IMR-90 (cell line): ENCODE data around the gene LGALS3. TPM values are rescaled to one million over a fixed set of nuclear protein-coding genes. Genes with fewer than 3 reads are reported as not detected.

ENCODE experiments used
- ATAC-seq: fragments of 200-7000 bp; cut with Tn5 transposase; 2 replicates; pipeline ENCODE4 v1.9.1; 2020; ENCODE audit warnings: low read depth, mild to moderate bottlenecking, moderate library complexity
- BruUV-seq: library from RNA; stranded (reverse); fragments of 400-500 nt; replicated peaks from 2 replicates; lab custom pipeline; 2021; lab: Mats Ljungman, UMichigan
- CTCF ChIA-PET: fragments of 300-600 bp; formaldehyde crosslinking; extraction: SDS; loops from one replicate; lab custom pipeline; 2021; ENCODE audit warnings: antibody characterized with exemption; lab: Yijun Ruan, JAX
- POLR2A ChIA-PET: fragments of 300-600 bp; sonication (Branson Sonifier 250); formaldehyde crosslinking; loops from one replicate; lab custom pipeline; 2022; ENCODE audit warnings: antibody characterized with exemption; ENCODE audit not compliant: unreplicated experiment; lab: Charles Lee
- DNase-seq: peaks from one replicate; pipeline ENCODE4 v3.0.0; 2013
- H2AFZ ChIP-seq: replicated peaks from 2 replicates; pipeline ENCODE3; 2013; ENCODE audit warnings: low read length, mild to moderate bottlenecking; ENCODE audit not compliant: poor library complexity
- H2AK5ac ChIP-seq: 2 replicates; pipeline ENCODE4 v1.6.1; 2013; ENCODE audit warnings: low read depth, low read length, inconsistent platforms
- H2AK9ac ChIP-seq: replicated peaks from 2 replicates; pipeline ENCODE3; 2013; ENCODE audit warnings: mild to moderate bottlenecking, low read depth, low read length, moderate library complexity; ENCODE audit not compliant: poor library complexity
- H2BK120ac ChIP-seq: 2 replicates; pipeline ENCODE4 v1.6.1; 2013; ENCODE audit warnings: low read depth, low read length, inconsistent platforms
- H2BK15ac ChIP-seq: 3 replicates; pipeline ENCODE4 v1.6.1; 2013; ENCODE audit warnings: low read depth, low read length, inconsistent platforms
- H2BK20ac ChIP-seq: 2 replicates; pipeline ENCODE4 v1.6.1; 2013; ENCODE audit warnings: low read depth, mild to moderate bottlenecking, inconsistent platforms, low read length, moderate library complexity
- H2BK5ac ChIP-seq: 2 replicates; pipeline ENCODE4 v1.6.1; 2013; ENCODE audit warnings: mild to moderate bottlenecking, low read depth, low read length, inconsistent platforms; ENCODE audit not compliant: poor library complexity, severe bottlenecking
- H3K14ac ChIP-seq: replicated peaks from 2 replicates; pipeline ENCODE4 v1.6.1; 2013; ENCODE audit warnings: low read depth, low read length, inconsistent platforms
- H3K18ac ChIP-seq: 2 replicates; pipeline ENCODE4 v1.6.1; 2013; ENCODE audit warnings: low read depth, low read length, control low read depth
- H3K23ac ChIP-seq: 2 replicates; pipeline ENCODE4 v1.6.1; 2013; ENCODE audit warnings: low read depth, low read length, inconsistent platforms
- H3K27ac ChIP-seq: 2 replicates; pipeline ENCODE4 v1.5.1; 2013; ENCODE audit warnings: mild to moderate bottlenecking, control low read depth, low read length; ENCODE audit not compliant: insufficient read depth
- H3K27me3 ChIP-seq: 2 replicates; pipeline ENCODE4 v1.6.1; 2013; ENCODE audit warnings: low read length; ENCODE audit not compliant: control insufficient read depth, insufficient read depth
- H3K36me3 ChIP-seq: 2 replicates; pipeline ENCODE4 v1.6.1; 2013; ENCODE audit warnings: low read length, mixed read lengths; ENCODE audit not compliant: control insufficient read depth, insufficient read depth
- H3K4ac ChIP-seq: 2 replicates; pipeline ENCODE4 v1.6.1; 2013; ENCODE audit warnings: low read depth, low read length, inconsistent platforms
- H3K4me1 ChIP-seq: 2 replicates; pipeline ENCODE4 v1.6.1; 2013; ENCODE audit warnings: low read length, mixed read lengths; ENCODE audit not compliant: control insufficient read depth, insufficient read depth
- H3K4me2 ChIP-seq: 2 replicates; pipeline ENCODE4 v1.6.1; 2013; ENCODE audit warnings: low read depth, mild to moderate bottlenecking, control low read depth, low read length, moderate library complexity
- H3K4me3 ChIP-seq: 2 replicates; pipeline ENCODE4 v1.5.1; 2013; ENCODE audit warnings: low read depth, mild to moderate bottlenecking, control low read depth, low read length, moderate library complexity; ENCODE audit not compliant: insufficient read depth
- H3K56ac ChIP-seq: 2 replicates; pipeline ENCODE4 v1.6.1; 2013; ENCODE audit warnings: low read length, inconsistent platforms; ENCODE audit not compliant: insufficient read depth; ENCODE audit errors: extremely low read depth
- H3K79me1 ChIP-seq, 2 experiments: 2 replicates each; pipeline ENCODE4 v1.6.1; 2013; ENCODE audit warnings: low read length in 2 of 2, inconsistent platforms in 1 of 2, low read depth in 1 of 2
- H3K9ac ChIP-seq: 2 replicates; pipeline ENCODE4 v1.6.1; 2013; ENCODE audit warnings: low read depth, low read length, control low read depth
- H3K9me1 ChIP-seq: 2 replicates; pipeline ENCODE4 v1.6.1; 2013; ENCODE audit warnings: low read length, inconsistent platforms; ENCODE audit not compliant: insufficient read depth
- H3K9me3 ChIP-seq: 2 replicates; pipeline ENCODE4 v1.6.1; 2013; ENCODE audit warnings: low read length; ENCODE audit not compliant: control insufficient read depth, insufficient read depth
- H4K20me1 ChIP-seq: 2 replicates; pipeline ENCODE4 v1.6.1; 2013; ENCODE audit warnings: low read length, inconsistent platforms; ENCODE audit not compliant: insufficient read depth
- H4K5ac ChIP-seq: 2 replicates; pipeline ENCODE4 v1.6.1; 2013; ENCODE audit warnings: mild to moderate bottlenecking, low read depth, low read length, control low read depth
- H4K8ac ChIP-seq, 2 experiments: 2 replicates each; pipeline ENCODE4 v1.6.1; 2013; ENCODE audit warnings: low read depth in 2 of 2, low read length in 2 of 2, control low read depth in 1 of 2, inconsistent platforms in 1 of 2
- H4K91ac ChIP-seq: 2 replicates; pipeline ENCODE4 v1.6.1; 2013; ENCODE audit warnings: low read depth, low read length, inconsistent platforms; ENCODE audit not compliant: insufficient read depth
- BHLHE40 ChIP-seq: fragments of 150-350 bp; IDR thresholded peaks from 2 replicates; pipeline ENCODE4 v1.6.1; 2016; ENCODE audit warnings: mild to moderate bottlenecking, low read depth, low read length
- CHD1 ChIP-seq: IDR thresholded peaks from 2 replicates; pipeline ENCODE4 v1.6.1; 2012; ENCODE audit warnings: low read depth, low read length, improper control_type of control experiment
- FOS ChIP-seq: fragments of 150-350 bp; IDR thresholded peaks from 2 replicates; pipeline ENCODE4 v1.6.1; 2016; ENCODE audit warnings: low read depth, low read length
- MAFK ChIP-seq: IDR thresholded peaks from 2 replicates; pipeline ENCODE4 v1.6.1; 2012; ENCODE audit warnings: low read depth, low read length, improper control_type of control experiment
- MXI1 ChIP-seq: IDR thresholded peaks from 2 replicates; pipeline ENCODE4 v1.6.1; 2012; ENCODE audit warnings: low read depth, mild to moderate bottlenecking, low read length, moderate library complexity, borderline replicate concordance
- NFE2L2 ChIP-seq: fragments of 150-350 bp; IDR thresholded peaks from 2 replicates; pipeline ENCODE4 v1.6.1; 2016; ENCODE audit warnings: low read depth, mild to moderate bottlenecking, low read length
- RAD21 ChIP-seq: IDR thresholded peaks from 2 replicates; pipeline ENCODE4 v1.6.1; 2012; ENCODE audit warnings: low read length, improper control_type of control experiment
- RCOR1 ChIP-seq: IDR thresholded peaks from 2 replicates; pipeline ENCODE4 v1.6.1; 2012; ENCODE audit warnings: mild to moderate bottlenecking, low read length, improper control_type of control experiment; ENCODE audit not compliant: insufficient replicate concordance
- RFX5 ChIP-seq: IDR thresholded peaks from 2 replicates; pipeline ENCODE4 v1.8.0; 2012; ENCODE audit warnings: low read depth, mild to moderate bottlenecking, low read length, moderate library complexity
- SMC3 ChIP-seq: fragments of 150-350 bp; IDR thresholded peaks from 2 replicates; pipeline ENCODE4 v1.6.1; 2016; ENCODE audit warnings: low read depth, mild to moderate bottlenecking, antibody characterized with exemption, low read length, moderate library complexity
- USF2 ChIP-seq: fragments of 150-350 bp; IDR thresholded peaks from 2 replicates; pipeline ENCODE4 v1.6.1; 2017; ENCODE audit warnings: mild to moderate bottlenecking, antibody characterized with exemption, low read length, low read depth
- WGBS, 2 experiments: methylation state at CpG; one replicate each; pipeline versions ENCODE4 v1.1.5 to v1.1.7; 2013; ENCODE audit warnings: missing lambda C conversion rate in 2 of 2; ENCODE audit not compliant: insufficient read length in 1 of 2; ENCODE audit errors: extremely low coverage in 2 of 2; 5-methylcytosine and 5-hydroxymethylcytosine counted together
- dilution Hi-C: fragments of 300-500 bp; cut with HindIII; formaldehyde crosslinking; loops from one replicate; pipeline ENCODE4 v1.14.3; 2018; ENCODE audit warnings: low sequenced_read_pairs; ENCODE audit not compliant: unreplicated experiment
- in situ Hi-C: fragments of 300-500 bp; cut with MboI; formaldehyde crosslinking; loops from 3 replicates; pipeline ENCODE4 v1.14.3; 2019; ENCODE audit warnings: low sequenced_read_pairs, inconsistent platforms, mixed read lengths
- intact Hi-C: fragments of 100-400 bp; cut with micrococcal nuclease; formaldehyde crosslinking; loops from 2 replicates; pipeline ENCODE4 v1.10.0; 2022
- polyA plus RNA-seq, 3 experiments: library from polyadenylated mRNA; depleted of rRNA; stranded (reverse); fragments of >200 nt; gene quantifications; 2 replicates each; pipeline ENCODE4 v1.2.3, GENCODE V29; 2012; ENCODE audit warnings: low replicate concordance in 1 of 3
- total RNA-seq: library from RNA; depleted of rRNA; stranded (reverse); fragments of >200 nt; gene quantifications from 2 replicates; pipeline ENCODE4 v1.2.3, GENCODE V29; 2012

Gene LGALS3
- total and polyA plus RNA-seq, 2 of the 4 experiments (the other 2 are of a cell fraction) = 84.4 to 171 TPM

GRCh38 chr14:55131370-55132137 is 2.5 kb downstream of the LGALS3 start:
- Histone ChIP-seq H3K56ac (0 out of 2 replicates have a peak overlapping the region, but pooled peaks have one; percentile 30), H3K9me1 (peaks cover 25% of the 10 kb centered on the region), H3K9me3 (no peaks in the 10 kb centered on the region), H3K79me1 (peaks cover 31 to 60% of the 10 kb centered on the region in 2 experiments), H2BK15ac (peak overlapping the region; percentile 42; the same call in 1 of the 3 replicates), H2BK5ac (peak overlapping the region; percentile 27), H3K36me3 (peaks cover 9% of the 10 kb centered on the region; the same call in 1 of the 2 replicates), H3K14ac (peak overlapping the region; percentile 41; the same call in 1 of the 2 replicates), H3K27me3 (no peaks in the 10 kb centered on the region), H3K18ac (no peak overlapping the region), H4K20me1 (peaks cover 53% of the 10 kb centered on the region), H2AFZ (no peak overlapping the region), H4K5ac (no peak overlapping the region), H3K23ac (peak overlapping the region; percentile 69), H3K9ac (no peak overlapping the region), H2AK5ac (peak overlapping the region; percentile 38), H3K4me1 (peaks cover 12% of the 10 kb centered on the region), H2AK9ac (peak overlapping the region; percentile 81), H3K4me2 (peak overlapping the region; percentile 43), H4K91ac (peak overlapping the region; percentile 13; the same call in 1 of the 2 replicates), H3K4me3 (no peak overlapping the region), H2BK120ac (peak overlapping the region; percentile 35; the same call in 1 of the 2 replicates), H2BK20ac (0 out of 2 replicates have a peak overlapping the region, but pooled peaks have one; percentile 38), H3K27ac (no peak overlapping the region; the same call in 1 of the 2 replicates), H4K8ac (peak overlapping the region in 1 of 2 experiments; percentile 35; a peak in 1 of 4 replicates), H3K4ac (peak overlapping the region; percentile 18; the same call in 1 of the 2 replicates)
- intact Hi-C loops = loop anchor here (2.0 kb wide), 1 partner anchor 29 kb away; no protein-coding TSS in a partner anchor
- POLR2A ChIA-PET = interaction anchor here (0.6 kb wide), 1 partner anchor 229 kb away, joined by 4 read pairs; the partner anchor contains the start of gene GCH1
- ATAC-seq (no peak), DNase-seq (peak; percentile 22)
- CTCF ChIA-PET = interaction anchor here (0.6 kb wide), 2 partner anchors 43 to 139 kb away, joined by 4 read pairs; no protein-coding TSS in a partner anchor
- WGBS, 2 experiments = no CpG with 5 or more reads among the region's 7 CpGs
- in situ Hi-C loops = loop anchor here (5.0 kb wide), 1 partner anchor 34 kb away; no protein-coding TSS in a partner anchor
- TF ChIP-seq NFE2L2 = no peak
- TF ChIP-seq RFX5 = no peak
- TF ChIP-seq RAD21 = no peak
- no peak for TF ChIP-seq SMC3
- no peak for TF ChIP-seq RCOR1
- TF ChIP-seq MXI1 = no peak
- TF ChIP-seq CHD1 = no peak
- no peak for TF ChIP-seq MAFK
- TF ChIP-seq BHLHE40 = no peak
- TF ChIP-seq FOS = no peak
- TF ChIP-seq USF2 = no peak
- BruUV-seq = TSS peak; percentile 11
- dilution Hi-C loops = no loop called here
